NCI-H2171 (cell line): Measurements from ENCODE around the gene ACOT13.
A peak's percentile ranks its signal among the peaks of the same experiment; 100 is the strongest.
"Not testable (repeated sequence)": the region's sequence is repeated elsewhere in the genome, so short reads cannot be mapped to it uniquely, and the experiment has no call there.

Source experiments
- DNase-seq: peaks from one replicate; lab custom pipeline; 2025; lab: John Stamatoyannopoulos, UW

Gene ACOT13

DNA sequence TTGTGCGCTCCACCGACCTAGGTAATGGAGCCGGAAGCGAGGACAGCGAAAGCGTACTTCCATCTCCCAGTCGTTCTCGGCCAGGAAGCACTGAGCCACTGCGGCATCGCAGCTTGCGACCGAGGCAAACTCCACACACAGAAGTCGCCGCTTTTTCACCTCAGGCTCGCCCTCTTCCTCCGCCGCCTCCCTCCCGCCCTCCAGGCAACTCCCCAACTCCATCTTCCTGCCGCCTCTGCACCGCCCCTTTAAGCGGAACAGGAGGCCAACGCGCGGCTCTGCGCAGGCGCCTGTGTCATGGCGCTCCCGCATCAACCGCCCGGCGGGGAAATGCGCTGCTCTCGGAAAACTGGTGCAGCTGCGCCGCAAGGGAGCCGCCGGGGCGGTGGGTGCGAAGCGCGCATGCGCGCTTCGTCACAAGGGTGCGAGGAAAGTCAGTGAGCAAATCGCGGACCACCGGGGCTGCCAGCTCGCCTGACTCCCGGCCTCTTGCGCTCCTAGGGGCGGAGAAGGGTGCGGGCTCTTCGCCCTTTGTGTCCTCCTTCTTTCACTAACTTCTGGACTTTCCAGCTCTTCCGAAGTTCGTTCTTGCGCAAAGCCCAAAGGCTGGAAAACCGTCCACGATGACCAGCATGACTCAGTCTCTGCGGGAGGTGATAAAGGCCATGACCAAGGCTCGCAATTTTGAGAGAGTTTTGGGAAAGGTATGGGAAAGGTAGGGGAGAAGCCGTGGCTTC, at the start of gene ACOT13, which contains the start of gene TDP2:
Gene ACOT13, plus strand, starts transcription at position 437 of the 737 bp plus-strand sequence. Its CDS starts 187 bp downstream, at position 624.
Gene TDP2, minus strand, starts transcription at position 259 of the 737 bp plus-strand sequence. Its CDS starts 37 bp downstream, at position 222.
- DNase-seq, result peak; percentile 96

DNA sequence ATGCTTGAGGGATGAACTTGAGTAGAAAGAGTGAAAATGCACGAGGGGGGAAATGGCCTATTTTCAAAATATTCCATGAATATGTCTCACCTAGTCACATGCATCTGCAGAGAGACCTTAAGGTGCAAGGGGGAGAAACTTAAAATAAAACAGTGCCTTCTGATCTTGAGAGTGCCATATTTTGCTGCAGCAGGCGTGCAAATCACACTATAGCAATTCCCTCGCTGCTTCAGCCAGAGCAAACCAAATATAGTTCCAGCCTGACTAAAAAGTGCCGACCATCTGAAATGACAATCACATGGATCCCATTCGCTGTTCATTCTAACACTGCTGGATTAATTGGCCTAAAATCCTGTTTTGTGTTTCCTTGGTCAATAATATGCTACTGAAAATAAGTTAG, 47.2 kb upstream of the ACOT13 start:
- no peak for DNase-seq

DNA sequence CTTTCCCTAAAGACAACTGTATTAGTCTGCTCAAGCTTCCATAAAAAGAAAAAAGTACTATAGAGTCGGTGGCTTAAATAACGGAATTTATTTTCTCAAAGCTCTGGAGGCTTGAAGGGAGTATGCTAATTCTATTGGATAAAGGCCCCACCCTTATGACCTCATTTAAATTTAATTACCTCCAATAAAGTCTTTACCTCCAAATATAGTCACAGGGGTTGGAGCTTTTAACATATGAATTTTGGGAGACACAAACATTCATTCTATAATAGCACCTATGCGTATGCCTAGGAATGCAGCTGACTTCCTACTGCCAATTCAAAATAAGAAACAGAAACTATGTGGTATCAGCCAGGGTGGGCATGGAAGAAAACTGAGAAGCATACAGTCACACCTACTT, 46.2 kb upstream of the ACOT13 start:
- DNase-seq, result no peak

DNA sequence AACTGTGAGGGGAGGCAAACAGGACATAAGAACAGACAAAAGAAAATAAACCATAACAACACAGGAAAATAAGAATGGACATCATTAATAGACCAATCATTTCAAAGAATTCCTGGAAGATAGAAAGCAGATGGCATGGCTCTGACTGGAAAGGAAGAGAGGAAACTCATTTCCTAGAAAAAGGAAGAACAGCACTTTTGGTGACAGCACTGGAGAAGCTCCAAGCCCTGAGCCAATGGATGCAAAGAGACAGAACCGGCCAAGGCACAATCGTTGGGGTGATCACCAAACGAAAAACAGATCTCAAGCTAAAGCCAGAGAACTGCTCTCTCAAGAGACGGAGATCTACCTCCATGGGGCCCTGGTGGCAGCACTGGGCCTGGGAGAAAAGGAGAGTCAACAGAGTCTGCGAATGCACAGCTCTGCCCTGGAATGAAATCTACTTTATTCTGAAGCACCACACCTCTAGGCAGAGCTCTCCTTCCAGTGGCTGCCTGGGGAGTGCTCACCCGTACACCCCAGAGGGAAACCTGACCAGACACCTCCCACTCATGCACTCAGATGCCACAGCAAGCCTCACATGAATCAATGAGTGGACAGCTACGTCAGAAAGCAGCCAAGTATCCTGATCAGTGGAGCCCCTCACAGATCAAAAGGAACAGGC, 45.1 kb upstream of the ACOT13 start:
- no peak for DNase-seq

DNA sequence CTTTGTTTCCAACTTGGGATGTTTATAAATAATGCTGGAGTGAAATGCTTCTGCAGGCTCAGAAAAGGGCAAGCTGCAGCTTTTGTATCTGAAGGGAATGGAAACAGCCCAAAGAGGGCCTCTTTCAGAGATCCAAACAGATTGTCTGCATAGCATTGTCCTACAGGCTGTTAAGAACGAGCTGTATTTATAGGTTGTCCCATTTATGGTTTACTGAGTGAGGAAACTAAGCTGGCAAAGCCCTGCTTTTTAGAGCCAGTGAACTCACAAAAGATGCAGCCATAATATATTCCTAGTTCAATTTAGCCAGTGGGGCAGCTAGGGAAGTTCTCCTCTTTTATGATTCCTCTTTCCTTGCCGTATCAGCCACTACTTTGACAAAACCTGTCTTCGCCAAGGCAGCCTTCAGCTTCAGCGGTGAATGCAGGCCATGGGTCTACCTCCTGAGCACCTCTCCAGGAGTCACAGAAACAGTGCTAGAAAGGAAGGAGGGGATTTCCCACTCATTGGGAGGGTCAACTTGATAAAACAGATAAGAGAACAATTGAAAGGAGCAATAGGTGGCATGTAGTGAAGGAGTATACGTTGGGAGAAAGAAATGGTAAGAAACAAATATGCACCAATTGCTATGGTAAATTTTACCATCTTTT, 35.9 kb upstream of the ACOT13 start:
- no peak for DNase-seq

DNA sequence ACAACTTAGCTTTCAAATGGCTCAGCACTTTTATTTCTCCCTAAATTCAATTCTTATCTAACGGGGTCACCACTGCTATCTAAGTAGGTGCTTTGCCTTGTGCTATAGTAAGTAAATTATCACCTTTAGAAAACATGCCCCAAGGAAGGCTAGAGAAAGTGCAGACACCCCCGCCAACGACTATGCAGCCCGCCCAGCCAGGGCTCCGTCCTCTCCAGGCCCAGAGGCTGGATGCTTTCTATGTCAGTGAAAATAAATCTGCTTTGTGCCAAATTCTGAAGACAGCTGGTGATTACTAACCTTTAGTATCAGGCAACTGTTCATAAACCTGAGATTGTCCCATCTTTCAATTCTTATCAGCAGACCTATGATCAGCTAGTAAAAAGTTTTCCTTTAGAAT, 35.2 kb upstream of the ACOT13 start:
- DNase-seq, result no peak

DNA sequence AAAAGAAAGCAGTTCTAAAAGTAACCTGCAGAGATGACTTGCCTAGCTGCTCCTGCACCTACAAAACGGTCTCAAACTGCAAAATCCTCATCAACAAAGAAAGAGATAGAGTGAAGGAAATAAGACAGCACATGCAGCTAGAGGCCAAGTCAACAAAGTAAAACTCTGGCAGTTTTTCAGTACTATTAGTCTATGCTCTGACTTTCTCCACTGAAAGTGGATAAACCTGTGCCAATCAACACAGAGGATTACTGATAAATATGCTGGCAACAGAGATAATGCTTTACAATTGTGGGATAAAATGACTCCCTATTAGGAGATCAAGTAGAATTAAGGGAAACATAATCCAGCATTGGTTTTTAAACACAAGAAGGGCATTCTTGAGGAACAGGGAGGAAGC, 34.3 kb upstream of the ACOT13 start:
- no peak for DNase-seq

DNA sequence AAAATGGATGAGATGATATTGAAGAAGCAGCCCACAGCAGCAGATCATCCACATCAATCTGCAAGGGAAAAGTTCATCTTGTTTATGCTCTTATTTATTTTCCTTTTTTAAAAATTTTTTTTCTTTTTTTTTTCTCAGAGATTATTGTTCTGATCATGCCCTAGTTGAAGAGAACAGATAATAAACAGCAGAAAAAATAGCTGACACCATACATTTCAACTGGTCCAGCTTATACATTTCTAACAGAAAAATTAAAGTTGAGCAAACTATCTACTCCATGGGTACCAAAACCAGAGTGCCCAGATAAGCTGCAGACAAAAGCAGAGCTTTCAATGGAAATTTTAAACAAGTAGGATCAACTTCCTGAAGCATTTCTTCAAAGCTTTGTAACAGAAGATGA, 30.2 kb upstream of the ACOT13 start:
- DNase-seq, result no peak

DNA sequence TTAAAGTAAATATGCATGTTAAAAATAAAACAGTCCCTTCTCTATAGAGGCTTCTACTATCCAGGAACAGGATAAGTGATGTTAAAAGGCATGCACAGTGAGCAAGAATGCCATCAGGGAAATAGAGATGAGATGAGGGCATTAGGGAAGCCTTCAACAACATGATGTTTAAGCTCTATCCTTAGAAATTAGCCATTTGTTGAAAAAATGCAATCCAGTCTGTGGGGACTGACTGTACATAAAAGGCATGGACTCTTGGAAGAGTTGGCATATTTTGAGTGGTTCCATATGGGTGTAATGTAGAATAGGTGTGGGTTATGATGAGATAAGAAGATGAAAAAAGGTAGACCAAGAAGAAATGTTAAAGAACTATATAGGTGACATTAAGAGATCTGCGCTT, 26.7 kb upstream of the ACOT13 start:
- no peak for DNase-seq

DNA sequence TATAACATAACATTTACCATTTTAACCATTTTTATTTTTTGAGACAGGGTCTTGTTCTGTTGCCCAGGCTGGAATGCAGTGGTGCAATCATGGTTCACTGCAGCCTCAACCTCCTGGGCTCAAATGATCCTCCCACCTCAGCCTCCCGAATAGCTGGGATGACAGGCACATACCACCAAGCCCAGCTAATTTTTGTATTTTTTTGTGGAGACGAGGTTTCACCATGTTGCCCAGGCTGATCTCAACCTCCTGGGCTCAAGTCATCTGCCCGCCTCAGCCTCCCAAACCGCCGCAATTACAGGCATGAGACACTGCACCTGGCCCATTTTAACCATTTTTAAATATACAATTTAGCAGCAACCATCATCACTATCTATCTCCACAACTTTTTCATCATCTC, 26.2 kb upstream of the ACOT13 start:
- DNase-seq, result not testable (repeated sequence)

DNA sequence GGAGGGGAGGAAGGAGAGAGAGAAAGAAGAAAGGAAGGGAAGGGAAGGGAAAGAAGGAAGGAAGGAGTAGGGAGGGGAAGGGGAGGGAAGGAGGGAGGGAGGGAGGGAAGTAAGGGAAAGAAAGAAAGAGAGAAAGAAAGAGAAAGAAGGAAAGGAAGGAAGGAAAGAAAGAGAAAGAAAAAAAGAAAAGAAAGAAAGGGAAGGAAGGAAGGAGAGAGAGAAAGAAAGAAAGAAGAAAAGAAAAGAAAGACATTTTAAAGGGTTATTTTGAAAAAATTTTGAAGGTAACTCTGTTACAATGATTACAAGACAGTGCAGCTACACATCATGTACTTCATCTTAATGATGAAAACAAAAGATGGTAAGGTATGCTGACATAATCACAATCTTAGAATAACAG, 24.8 kb upstream of the ACOT13 start:
- no peak for DNase-seq

DNA sequence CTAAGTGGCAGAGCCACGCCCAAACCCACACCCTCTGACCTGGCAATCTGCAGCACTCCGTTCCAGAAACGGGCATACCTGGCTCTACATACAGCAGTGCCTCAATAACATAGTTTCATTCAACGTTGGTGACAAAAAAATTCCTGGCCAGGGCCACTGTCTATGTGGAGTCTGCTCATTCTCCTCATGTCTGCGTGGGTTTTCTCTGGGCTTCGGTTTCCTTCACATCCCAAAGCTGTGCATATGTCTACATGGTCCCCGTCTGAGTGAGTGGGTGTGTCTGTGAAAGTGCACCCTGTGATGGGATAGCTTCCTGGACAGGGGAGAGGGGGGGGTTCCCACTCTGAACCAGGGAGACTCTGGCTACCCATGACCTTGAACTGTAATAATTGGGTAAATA, 23.0 kb upstream of the ACOT13 start:
- DNase-seq, result no peak

DNA sequence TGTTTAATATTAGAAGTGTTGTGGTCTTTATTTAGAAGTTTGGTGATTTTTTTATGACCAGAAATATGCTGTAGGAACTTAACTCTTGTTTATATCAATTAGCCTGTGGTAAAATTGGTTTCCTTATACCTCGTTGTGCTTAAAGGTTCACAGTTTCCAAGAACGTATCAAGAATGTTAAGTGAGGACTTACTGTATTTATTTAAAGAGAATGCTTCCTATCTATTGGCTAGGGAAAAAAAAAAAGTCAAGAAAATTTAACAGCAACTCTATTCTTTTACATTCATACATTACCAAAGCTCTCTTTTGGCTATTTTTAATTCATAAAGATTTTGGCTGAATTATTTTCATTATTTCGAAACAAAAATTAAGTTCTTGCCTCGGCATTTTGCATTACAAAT, 22.5 kb upstream of the ACOT13 start:
- no peak for DNase-seq

DNA sequence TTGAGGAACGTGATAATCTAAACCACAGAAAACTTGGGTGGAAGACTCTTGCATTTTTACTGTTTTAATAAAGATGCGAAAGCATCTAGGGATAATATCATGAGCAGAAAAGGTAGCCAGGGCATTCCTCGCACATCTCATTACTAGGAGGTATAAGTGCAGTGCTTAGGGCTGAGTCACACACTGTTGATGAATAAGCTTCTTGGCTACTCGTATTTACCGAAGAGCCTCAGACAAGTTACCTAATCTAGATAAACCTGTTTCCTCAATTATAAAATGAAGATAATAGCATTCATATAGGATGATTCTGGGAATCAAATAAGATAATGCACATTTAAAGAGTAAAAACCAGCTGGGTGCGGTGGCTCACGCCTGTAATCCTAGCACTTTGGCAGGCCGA, 20.1 kb upstream of the ACOT13 start:
- DNase-seq, result no peak

DNA sequence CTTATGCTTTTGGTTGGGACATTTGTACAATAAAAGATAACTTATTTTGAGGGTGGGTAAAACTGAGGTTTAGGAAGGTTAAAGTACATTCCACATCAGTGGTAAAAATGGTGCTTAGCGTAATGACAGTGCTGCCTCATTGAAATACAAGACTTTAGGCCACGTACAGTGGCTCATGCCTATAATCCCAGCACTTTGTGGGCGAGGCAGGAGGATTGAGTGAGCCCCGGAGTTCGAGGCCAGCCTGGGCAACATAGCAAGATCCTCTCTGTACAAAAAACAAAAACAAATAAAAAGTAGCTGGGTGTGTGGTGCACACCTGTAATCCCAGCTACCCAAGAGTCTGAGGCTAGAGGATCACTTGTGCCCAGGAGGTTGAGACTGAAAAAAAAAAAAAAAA, 18.6 kb upstream of the ACOT13 start:
- DNase-seq, result no peak

DNA sequence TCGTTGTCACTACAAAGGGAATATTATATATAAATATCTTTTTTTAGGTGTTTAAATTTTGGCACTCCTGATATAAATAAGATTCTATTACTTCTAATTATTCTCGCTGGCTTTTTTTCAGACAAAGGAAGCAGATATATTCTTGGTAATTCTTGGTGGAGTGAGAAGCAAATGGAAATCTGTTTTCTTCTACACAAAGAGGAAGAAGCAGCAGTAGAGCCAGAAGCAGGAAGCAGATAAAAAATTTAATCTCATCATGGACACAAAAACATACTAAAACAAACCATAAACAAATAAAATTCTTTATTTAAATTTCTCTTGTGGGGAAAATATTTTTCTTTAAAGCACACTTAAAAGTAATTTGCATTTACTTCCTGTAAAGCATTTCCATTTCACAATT, 17.2 kb upstream of the ACOT13 start:
- DNase-seq, result no peak

DNA sequence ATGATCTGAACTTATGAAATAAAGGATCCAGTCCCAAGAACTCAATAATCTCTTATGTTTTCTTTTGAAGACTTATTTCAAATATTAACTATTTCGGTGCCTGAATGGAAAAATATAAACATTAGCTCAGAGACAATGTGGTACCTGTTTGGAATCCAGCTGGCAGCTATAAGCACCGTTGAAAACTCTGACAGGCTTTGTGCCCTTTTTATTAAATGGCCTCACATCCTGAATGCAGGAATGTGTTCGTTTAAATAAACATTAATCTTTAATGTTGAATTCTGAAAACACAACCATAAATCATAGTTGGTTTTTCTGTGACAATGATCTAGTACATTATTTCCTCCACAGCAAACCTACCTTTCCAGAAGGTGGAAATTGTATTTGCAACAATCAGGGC, 16.5 kb upstream of the ACOT13 start:
- DNase-seq, result no peak

DNA sequence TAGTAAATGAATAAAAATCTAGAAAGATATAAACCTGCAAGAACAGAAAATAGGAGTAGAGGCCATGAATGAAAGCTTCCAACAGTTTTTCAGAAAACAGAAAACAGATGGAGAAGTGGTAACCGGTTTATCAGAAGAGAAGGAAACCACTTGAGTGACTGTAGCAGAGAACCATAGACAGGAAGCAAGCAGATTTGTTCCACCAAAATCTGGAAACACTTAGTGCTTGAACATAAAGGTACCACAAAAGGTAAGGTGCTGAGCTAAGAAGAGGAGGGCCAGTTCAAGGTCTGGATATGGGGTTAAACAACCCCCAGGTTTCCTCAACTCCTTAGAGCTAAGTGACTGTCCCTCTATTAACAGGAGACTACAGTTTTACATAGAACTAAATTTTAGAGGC, 11.7 kb upstream of the ACOT13 start:
- no peak for DNase-seq

DNA sequence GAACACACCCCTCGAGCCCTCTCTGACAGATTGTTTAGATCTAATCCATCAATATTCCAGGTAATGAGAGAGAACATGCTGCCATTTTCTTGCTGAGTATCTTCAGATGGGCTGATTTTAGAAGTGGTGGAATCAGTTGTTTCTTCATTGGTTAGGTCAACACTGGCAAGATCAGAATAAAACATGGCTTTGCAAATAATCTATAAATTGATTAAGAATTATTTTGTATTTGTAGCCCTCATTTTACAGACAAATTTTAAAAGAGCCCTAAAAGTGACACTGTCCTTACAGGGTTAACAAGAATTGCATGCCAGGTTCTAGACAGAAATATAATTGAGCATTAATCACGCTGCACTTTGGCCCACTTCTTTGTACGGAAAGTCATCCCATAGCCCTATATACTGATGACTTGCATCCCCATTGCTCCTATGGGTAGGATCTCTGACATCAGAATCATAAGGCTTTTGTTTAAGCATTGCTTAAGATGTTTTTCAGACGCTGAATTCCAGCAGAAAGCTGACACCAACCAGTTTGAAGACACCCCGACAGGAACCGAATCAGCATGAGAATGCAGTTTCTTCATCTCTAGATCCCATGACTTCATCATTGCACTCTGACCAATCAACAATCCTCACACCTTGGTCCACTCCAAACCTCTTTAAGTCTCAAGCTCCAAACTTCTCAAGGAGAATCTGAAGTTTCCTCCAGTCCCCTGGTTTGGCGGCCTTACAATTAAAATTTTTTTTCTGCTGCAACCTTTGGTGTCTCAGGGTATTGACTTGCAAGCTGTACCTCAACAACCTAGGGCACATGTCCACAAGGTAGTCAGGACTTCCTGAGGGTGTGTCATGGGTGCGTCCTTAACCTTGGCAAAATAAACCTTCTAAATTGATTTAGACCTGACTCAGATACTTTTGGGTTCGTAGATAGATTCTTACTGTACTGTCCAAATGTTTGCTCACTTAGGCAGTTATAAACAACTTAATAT, 8.0 kb upstream of the ACOT13 start:
- DNase-seq, result no peak

DNA sequence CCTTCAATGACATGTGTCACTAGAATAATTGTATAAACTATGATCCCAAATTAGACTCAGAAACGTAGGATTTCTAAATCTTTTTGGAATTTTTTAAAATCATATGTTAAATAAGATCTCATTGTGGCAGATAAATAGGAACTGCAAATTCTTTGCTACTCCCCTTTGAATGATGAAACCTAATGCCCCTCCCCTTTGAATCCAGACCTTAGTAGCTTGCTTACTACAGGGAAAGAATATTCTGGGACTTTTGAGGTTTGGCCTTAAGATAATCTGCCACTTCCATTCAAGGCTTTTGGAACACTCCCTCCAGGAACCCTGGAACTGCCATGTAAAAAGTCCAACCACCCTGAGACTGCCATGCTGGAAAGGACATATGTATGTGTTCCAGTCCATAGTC, 7.3 kb upstream of the ACOT13 start:
- no peak for DNase-seq

DNA sequence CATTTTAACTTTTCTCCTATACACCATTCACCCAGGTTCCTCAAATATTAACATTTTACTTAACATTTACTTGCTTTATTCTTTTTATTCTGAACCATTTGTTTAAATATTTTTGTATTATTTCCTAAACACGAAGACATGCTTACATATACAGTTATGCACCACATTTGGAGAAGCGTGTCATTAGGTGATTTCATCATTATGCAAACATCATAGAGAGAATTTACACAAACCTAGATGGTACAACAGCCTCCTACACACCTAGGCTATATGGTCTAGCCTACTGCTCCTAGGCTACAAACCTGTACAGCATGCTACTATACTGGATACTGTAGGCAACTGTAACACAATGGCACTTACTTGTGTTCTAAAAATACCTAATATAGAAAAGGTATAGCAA, 6.8 kb upstream of the ACOT13 start:
- no peak for DNase-seq

DNA sequence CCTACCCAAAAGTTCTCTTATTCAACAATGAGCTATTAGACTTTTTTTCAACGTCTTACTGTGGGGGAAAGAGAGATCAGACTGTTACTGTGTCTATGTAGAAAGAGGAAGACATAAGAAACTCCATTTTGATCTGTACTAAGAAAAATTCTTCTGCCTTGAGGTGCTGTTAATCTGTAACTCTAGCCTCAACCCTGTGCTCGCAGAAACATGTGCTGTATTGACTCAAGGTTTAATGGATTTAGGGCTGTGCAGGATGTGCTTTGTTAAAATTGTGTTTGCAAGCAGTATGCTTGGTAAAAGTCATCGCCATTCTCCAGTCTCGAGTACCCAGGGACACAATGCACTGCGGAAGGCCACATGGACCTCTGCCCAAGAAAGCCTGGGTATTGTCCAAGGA, 5.1 kb upstream of the ACOT13 start:
- DNase-seq, result not testable (repeated sequence)
